Heart left ventricle (tissue), 13 donors: ENCODE measurements around the gene EMP2.

ENCODE experiments used
- CTCF ChIP-seq, 12 donors: fragments of 200-600 bp; sonication (generic) in 4 of 12; IDR thresholded peaks; one replicate each; pipeline versions ENCODE4 v1.5.0 to v1.8.0; 2018 to 2022; ENCODE audit warnings: antibody characterized with exemption in 12 of 12, mild to moderate bottlenecking in 5 of 12
- POLR2A ChIP-seq, 2 donors: fragments of 450-650 bp; IDR thresholded peaks; one replicate each; pipeline ENCODE4 v1.6.1; 2017; ENCODE audit warnings: antibody characterized with exemption in 2 of 2, mild to moderate bottlenecking in 2 of 2, moderate library complexity in 2 of 2
- donor health status: ischemic (EF 13 %, LVEDD 7.1; RV severe dilation, severe dysfunction).
- donor health status: DM: no; HTN: yes; CAD: no.
- donor health status: DM: no; HTN: no; CAD: no.
- donor health status: ischemic (EF 25% LVEDD 6.9; RV normal size, moderate dysfunction).
- donor health status: ischemic (EF 25% LVEDD 5.7; RV mildly dilated, moderate dysfunction).
- donor health status: ischemic (EF 35%, LVEDD 5.7; RV mildly dilated, moderate dysfunction).
- donor health status: nonischemic (EF 11% LVEDD 7.7; RV severe dilation, severe dysfunction).
- donor health status: DM: yes; HTN: yes; CAD: no.
- donor health status: PGD.
- donor health status: ischemic (EF 29% LVEDD 5.4; RV normal size, mild dysfunction).
- donor health status: nonischemic (EF 23%, LVEDD 6.1; RV moderate dilation, normal function).

- TF ChIP-seq CTCF (IDR thresholded peaks at IDR 0.05), result peak; percentile 64 to 93 (median 80)
- TF ChIP-seq POLR2A (IDR thresholded peaks at IDR 0.05), result no peak
Observed at GRCh38 chr16:10521681-10522274, 58.6 kb downstream of the EMP2 start.
